ENCODE data around the gene GMIP.
"Not testable (repeated sequence)": the region's sequence is repeated elsewhere in the genome, so short reads cannot be mapped to it uniquely, and the experiment has no call there.

The GMIP gene, protein sequence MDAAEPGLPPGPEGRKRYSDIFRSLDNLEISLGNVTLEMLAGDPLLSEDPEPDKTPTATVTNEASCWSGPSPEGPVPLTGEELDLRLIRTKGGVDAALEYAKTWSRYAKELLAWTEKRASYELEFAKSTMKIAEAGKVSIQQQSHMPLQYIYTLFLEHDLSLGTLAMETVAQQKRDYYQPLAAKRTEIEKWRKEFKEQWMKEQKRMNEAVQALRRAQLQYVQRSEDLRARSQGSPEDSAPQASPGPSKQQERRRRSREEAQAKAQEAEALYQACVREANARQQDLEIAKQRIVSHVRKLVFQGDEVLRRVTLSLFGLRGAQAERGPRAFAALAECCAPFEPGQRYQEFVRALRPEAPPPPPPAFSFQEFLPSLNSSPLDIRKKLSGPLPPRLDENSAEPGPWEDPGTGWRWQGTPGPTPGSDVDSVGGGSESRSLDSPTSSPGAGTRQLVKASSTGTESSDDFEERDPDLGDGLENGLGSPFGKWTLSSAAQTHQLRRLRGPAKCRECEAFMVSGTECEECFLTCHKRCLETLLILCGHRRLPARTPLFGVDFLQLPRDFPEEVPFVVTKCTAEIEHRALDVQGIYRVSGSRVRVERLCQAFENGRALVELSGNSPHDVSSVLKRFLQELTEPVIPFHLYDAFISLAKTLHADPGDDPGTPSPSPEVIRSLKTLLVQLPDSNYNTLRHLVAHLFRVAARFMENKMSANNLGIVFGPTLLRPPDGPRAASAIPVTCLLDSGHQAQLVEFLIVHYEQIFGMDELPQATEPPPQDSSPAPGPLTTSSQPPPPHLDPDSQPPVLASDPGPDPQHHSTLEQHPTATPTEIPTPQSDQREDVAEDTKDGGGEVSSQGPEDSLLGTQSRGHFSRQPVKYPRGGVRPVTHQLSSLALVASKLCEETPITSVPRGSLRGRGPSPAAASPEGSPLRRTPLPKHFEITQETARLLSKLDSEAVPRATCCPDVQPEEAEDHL

DNA sequence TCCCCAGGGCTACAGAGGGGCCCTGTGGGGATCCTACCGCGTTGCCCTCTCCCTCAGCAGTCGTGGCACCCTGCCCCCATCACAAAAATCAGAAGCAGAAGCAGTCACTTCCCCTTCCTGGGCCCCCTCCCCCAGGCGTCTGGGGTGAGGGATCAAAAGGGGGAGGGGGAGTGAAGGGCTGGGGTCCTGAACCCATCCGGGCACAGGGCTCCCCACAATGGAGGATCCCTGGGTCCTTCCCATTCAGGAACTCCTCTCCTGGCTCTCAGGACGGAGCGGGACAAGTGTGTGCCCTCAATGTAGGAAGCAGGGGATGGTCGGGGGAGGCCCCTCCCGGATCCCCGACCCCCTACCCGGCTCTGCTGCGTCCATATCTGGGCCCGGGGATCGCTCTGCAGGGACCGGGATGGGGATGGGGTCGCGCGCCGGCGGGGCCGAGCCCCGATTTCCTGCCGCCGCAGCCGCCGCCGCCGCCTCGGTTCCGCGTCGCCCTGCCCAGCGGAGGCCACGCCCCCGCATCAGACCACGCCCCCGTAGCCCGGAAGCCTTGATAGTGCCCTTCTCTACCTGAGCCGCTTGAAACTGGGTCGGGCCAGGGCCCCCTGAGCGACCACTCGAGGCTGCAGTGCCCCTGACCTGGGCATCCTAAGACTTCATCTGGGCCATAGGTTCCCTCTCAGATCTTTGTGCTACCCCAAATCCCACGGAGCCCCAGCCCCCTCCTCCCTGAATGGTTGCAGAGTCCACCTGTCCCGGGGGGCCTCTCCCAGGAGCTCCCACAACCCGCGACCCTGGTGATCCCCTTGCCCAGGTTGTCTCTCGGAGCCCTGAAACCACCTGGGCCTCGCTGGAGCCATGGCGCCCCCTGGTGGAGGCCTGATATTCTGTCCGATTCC is at the start of gene GMIP:
Gene GMIP, minus strand, starts transcription at position 500 of the 896 bp plus-strand sequence. Its CDS starts 128 bp downstream, at position 372.
- DNase-seq (ENCODE audit: low read depth) = no peak

DNA sequence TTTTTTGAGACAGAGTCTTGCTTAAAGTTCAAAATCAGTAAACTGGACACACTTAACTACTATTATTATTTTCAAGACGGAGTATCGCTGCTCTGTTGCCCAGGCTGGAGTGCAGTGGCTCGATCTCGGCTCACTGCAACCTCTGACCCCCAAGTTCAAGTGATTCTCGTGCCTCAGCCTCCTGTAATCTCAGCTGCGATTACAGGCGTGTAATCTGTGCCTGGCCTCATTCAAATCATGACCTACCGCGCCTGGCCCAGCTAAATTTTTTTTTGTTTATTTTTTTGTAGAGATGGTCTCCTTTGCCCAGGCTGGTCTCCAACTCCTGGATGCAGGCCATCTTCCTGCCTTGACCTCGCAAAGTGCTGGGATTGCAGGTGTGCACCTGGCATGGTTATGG is 48.2 kb upstream of the GMIP start:
- no peak for DNase-seq (ENCODE audit: low read depth)

DNA sequence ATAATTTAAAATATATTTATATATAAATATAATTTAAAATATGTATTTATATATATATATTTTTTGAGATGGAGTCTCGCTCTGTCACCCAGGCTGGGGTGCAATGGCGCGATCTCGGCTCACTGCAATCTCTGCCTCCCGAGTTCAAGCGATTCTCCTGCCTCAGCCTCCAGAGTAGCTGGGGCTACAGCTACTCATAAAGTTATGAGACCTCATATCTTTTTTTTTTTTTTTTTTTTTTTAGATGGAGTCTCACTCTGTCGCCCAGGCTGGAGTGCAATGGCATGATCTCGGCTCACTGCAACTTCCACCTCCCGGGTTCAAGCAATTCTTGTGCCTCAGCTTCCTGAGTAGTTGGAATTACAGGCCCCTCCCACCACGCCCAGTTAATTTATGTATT is 45.6 kb upstream of the GMIP start:
- DNase-seq (ENCODE audit: low read depth) = not testable (repeated sequence)

DNA sequence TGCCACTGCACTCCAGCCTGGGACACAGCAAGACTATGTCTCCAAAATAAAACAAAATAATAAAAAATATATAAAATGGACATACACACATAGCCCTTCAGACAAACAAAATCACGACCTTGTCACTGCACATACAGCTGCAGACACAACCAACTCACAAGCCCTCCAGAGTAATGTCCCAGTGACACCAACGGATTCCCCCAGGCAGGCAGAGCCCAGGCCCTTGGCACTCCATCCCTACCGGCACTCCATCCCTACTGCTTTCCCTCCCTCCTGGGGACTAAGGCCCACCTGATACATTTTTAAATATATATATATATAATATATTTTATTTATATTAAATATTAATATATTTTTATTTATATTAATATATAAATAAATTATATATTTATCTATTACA is 43.6 kb upstream of the GMIP start:
- no peak for DNase-seq (ENCODE audit: low read depth)

DNA sequence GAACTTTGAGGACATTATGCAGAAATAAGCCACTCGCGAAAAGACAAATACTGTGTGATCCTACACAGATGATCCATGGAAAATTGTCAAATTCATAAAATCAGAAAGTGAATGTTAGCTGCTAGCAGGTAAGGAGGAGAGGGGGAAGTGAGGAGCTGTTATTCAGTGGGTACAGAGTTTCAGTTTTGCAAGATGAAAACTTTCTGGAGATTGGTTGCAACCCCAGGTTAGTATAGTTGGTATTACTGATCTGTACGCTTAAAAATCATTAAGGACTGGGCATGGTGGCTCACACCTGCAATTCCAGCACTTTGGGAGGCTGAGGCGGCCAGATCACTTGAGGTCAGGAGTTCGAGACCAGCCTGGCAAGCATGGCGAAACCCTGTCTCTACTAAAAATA is 43.1 kb upstream of the GMIP start:
- no peak for DNase-seq (ENCODE audit: low read depth)

DNA sequence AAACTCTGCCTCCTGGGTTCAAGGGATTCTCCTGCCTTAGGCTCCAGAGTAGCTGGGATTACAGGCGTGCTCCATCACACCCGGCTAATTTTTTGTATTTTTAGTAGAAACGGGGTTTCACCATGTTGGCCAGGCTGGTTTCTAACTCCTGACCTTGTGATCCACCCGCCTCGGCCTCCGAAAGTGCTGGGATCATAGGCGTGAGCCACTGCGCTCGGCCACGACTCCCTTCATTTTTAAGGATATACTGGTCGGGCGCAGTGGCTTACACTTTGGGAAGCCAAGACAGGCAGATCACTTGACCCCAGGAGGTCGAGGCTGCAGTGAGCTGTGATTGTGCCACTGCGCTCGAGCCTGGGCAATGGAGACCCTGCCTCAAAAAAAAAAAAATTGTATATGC is 42.7 kb upstream of the GMIP start:
- not testable (repeated sequence) for DNase-seq (ENCODE audit: low read depth)

DNA sequence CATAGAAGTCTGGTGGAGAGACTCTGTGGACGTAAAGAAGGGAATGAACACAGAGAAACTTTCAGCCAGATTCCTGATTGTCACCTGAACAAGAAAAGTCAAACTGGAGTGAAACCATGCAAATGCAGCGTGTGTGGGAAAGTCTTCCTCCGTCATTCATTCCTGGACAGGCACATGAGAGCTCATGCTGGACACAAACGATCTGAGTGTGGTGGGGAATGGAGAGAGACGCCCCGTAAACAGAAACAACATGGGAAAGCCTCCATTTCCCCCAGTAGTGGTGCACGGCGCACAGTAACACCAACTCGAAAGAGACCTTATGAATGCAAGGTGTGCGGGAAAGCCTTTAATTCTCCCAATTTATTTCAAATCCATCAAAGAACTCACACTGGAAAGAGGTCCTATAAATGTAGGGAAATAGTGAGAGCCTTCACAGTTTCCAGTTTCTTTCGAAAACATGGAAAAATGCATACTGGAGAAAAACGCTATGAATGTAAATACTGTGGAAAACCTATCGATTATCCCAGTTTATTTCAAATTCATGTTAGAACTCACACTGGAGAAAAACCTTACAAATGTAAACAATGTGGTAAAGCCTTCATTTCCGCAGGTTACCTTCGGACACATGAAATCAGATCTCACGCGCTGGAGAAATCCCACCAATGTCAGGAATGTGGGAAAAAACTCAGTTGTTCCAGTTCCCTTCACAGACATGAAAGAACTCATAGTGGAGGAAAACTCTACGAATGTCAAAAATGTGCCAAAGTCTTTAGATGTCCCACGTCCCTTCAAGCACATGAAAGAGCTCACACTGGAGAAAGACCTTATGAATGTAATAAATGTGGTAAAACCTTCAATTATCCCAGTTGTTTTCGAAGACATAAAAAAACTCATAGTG is 36.0 kb upstream of the GMIP start:
- no peak for DNase-seq (ENCODE audit: low read depth)

DNA sequence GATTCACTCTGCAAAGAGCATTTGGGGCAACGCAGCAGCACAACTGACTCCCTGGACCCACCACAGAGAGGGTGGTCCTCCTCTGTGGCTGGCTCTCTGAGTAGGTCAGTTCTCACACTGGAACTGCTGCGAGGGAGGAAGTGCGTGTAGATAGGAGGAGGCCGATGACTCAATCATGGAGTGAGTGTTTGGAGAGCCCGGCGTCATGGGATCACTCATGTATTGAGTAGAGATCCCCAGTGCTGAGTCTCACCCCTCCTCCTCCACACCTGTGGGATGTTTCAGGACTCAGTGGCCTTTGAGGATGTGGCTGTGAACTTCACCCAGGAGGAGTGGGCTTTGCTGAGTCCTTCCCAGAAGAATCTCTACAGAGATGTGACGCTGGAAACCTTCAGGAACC is 34.1 kb upstream of the GMIP start:
- no peak for DNase-seq (ENCODE audit: low read depth)

DNA sequence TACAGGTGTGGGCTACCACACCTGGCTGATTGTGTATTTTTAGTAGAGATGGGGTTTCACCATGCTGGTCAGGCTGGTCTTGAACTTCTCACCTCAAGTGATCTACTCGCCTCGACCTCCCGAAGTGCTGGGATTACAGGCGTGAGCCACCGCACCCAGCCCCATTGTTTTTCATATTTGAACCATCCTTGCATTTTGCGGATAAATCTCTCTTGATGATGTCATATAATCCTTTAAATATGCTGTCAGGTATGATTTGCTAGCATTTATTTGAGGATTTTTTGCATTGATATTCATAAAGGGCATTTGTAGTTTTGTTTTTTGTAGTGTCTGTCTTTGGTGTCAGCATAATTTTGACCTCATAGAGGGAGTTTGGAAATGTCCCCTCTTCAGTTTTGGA is 30.9 kb upstream of the GMIP start:
- DNase-seq (ENCODE audit: low read depth) = no peak

DNA sequence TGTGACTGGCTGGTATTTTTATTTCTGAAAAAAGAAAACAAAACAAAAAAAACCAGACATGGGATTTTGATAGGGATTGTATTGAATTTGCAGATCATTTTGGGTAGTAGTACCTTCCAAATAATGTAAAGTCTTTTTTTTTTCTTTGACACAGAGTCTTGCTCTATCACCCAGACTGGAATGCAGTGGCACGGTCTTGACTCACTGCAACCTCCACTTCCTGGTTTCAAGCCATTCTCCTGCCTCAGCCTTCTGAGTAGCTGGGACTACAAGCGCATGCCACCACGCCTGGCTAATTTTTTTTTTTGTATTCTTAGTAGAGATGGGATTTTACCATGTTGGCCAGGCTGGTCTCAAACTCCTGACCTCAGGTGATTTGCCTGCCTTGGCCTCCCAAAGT is 29.4 kb upstream of the GMIP start:
- no peak for DNase-seq (ENCODE audit: low read depth)

DNA sequence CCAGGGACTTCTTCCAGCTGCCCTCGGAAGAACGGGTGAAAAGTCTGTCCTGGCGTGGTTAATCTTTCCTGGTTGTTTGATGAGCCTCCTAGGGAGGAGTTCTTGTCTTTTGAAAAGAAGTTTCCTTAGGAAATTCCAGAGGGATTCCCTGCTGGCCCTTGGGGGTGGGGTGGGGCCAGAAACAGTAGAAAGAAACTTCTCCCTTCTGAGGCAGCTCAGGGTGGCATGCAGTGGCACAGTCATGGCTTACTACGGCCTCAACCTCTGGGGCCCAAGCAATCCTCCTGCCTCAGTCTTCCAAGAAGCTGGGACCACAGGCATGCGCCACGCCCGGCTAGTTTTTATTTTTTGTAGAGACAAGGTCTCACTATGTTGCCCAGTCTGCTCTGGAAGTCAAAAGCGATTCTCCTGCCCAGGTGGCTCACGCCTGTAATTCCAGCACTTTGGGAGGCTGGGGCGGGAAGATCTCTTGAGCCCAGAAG is 26.7 kb upstream of the GMIP start:
- DNase-seq (ENCODE audit: low read depth) = no peak

DNA sequence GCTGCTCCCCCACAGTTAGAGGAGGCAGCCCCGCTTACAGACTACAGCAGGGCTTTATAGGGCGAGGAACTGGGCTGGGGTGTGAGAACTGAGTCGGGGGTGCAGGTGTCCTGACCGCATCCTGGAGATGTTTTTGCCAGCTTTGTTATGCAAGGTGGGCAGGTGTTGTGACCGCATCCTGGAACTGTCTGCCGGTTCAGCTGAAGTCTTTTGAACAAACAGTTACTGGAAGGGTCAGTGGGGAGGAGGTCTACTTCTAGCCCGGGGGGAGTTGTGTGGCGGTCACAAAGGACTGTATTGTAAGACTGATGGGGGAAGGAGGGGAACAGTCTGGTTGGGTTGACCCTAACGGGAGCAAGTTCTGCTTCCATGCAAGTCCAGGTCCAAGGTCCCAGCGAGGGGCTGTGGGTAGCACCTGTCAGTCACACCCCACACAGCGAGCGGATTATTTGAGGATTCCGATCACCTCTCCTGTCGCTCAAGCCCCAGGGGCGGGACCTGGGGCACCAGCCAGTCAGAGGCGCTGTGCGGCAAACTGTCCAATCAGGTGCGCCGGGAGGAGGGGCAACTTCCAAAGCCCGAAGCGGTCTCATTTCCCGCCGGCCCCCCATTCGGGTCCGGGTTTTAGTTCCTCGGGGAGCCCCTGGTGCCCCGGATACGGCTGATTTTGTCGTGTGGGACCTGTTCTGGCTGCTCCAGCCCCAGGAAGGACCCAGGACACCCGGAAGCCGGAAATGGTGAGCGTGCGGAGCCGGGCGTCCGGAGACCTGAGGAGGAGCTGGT is 25.0 kb upstream of the GMIP start, which contains the start of gene ZNF101:
Gene ZNF101, plus strand, starts transcription at position 610 of the 783 bp plus-strand sequence. Its CDS starts 125 bp downstream, at position 735.
- peak; percentile 82 for DNase-seq (ENCODE audit: low read depth)

DNA sequence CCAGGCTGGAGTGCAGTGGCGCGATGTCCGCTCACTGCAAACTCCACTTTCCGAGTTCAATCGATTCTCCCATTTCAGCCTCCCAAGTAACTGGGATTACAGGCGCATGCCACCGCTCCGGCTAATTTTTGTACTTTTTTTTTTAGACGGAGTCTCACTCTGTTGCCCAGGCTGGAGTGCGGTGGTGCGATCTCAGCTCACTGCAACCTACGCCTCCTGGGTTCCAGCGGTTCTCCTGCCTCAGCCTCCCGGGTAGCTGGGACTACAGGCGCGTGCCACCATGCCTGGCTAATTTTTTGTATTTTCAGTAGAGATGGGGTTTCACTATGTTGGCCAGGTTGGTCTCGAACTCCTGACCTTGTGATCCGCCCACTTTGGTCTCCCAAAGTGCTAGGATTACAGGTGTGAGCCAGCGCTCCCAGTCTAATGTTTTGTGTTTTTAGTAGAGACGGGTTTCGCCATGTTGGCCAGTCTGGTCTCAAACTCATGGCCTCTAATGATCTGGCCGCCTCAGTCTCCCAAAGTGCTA is 22.0 kb upstream of the GMIP start:
- not testable (repeated sequence) for DNase-seq (ENCODE audit: low read depth)

DNA sequence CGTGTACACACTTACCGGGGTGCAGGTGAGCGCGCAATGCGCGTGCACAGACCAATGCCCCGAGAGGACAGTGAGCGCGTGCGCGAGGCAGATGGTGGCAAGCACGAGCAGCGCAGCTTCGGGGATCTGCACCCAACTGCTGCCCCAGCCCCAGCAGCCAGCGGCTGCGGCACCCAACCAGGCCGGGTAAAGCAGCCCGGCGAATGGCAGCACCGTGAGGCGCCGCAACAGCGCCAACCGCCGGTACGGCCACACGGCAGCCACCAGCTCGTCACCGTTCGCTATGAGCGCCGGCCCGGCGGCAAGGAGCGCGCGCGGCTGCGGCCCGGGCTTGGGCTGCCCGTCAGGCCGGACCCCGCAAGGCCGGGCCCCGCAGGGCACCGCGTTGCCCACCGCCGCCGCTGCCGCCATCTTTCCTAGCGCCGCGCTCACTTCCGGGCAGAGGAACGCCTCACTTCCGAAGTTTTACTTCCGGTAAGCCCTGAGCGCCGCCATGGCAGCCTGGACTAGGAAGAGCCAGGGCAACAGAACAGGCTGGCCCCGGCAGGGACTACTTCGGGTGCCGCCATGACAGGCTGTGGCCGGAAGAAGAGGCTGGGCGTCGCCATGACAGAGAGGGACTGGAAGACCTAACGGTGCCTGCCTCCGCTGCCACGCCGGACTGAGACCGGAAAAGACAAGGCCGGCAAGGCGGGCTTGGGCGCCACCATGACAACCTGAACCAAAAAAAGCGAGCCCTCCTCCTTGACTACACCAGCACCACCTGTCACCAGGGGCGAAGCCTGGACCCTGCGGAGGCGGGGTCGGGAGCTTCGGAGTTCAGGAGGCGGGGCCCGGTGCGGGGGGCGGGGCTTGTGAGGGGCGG is 20.0 kb upstream of the GMIP start, which contains the start of gene ATP13A1:
Gene ATP13A1, minus strand, starts transcription at position 421 of the 865 bp plus-strand sequence. Its CDS starts 10 bp downstream, at position 411.
- DNase-seq (ENCODE audit: low read depth) = peak; percentile 97

DNA sequence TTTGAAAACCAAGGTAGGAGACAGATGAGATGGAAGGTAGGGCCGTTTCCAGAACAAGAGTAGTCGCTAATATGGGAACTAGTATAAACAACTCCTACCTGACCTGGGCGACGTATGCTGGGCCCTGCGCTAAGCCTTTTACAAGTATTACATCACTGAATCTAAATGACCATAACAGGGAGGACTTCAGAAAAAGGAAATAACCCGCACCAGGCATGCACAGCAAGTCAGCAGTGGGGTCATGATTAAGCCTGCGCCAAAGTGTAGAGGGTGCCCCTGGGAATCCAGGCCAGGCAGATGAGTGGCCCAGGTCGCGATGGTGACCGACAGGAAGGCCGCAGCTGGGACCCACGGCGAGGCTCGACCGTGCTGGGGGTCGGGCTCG is 19.4 kb upstream of the GMIP start:
- DNase-seq (ENCODE audit: low read depth) = no peak

DNA sequence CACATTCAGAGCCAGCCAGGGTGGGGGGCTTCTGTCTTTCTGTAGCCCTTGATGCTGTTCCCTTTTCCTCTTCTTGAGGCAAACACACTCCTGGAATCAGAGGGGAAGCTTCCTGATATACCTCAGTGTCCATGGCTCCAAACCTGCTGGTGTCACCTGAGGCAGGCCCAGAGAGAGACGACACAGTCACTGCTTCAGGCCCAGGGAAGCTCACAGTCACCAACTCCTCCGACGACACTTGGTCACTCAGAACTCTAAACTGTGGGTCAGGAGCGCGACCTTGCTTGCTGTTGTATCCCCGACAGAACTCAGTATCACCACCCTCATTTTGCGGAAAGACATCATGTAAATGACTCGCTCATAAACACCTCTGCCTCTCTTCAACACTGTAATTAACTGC is 18.9 kb upstream of the GMIP start:
- no peak for DNase-seq (ENCODE audit: low read depth)

DNA sequence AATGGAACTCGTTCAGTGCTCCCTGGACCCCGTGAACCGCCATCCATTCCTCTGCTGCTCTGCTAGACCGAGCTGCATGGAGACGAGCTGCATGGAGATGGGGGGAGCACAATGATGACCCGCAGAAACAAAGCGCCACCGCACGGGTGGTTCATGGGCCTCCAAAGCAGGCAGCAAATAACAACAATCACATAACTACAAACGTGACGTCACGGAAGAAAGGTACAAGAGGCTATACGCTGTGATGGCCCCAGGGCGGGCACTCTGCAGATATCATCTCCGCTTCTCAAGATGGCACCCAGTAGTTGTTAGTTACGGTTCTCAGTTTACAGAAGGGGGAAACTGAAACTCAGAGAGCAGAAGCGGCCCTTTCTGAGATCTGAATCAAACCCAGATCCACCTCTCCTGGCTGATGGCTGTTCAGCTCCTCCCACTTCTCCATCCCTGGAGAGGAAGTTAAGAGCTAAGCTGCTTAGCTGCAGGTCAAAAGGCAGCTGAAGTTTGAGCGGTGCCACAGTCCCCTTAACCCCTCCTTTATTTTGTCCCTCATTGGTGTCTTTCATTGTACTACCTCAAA is 18.3 kb upstream of the GMIP start:
- no peak for DNase-seq (ENCODE audit: low read depth)

DNA sequence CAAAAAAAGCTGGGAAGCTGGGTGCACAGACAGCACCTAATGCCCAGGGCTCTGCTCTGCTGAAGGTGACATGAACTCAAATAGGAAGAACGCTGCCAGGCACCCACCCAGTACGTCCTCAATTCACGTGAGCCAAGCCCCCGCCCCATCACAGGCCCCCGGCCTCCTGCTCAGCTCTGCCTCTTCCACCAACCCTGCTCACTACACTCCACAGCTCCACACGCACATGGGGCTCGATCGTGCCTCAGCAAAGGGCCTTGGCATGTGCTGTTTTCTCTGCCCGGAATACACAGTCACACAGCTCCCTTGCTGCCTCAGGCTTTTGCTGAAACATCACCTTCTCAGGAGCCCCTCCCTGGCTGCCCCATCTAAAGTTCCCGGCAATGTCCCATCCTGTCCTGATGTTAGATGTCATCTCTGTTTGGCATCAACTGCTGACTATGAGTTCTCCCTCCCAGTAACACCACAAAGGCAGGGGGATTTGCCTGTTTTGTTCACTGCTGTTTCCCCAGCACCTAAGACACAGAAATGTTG is 17.8 kb upstream of the GMIP start:
- DNase-seq (ENCODE audit: low read depth) = no peak

Data from fibroblast of the conjunctiva (primary cell).